H1 (cell line): ENCODE data around the gene CHST2. TPM values are rescaled to one million over a fixed set of nuclear protein-coding genes. Genes with fewer than 3 reads are reported as not detected.

ENCODE experiments used
- CTCF ChIA-PET: fragments of 300-600 bp; sonication (Branson Sonifier 250); formaldehyde crosslinking; loops from one replicate; lab custom pipeline; 2021; ENCODE audit not compliant: partially characterized antibody; lab: Charles Lee
- POLR2A ChIA-PET: fragments of 300-600 bp; sonication (Branson Sonifier 250); formaldehyde crosslinking; loops from one replicate; lab custom pipeline; 2021; ENCODE audit warnings: inconsistent platforms; ENCODE audit not compliant: partially characterized antibody; lab: Charles Lee
- DNase-seq, 2 experiments: peaks; one replicate each; pipeline versions ENCODE4 v3.0.0 to v3.0.0-alpha.2; 2010 to 2022; ENCODE audit warnings: low spot score in 2 of 2, low read depth in 1 of 2, mixed read lengths in 1 of 2
- FAIRE-seq: peaks from 2 replicates; lab custom pipeline; 2011; peaks lifted over from hg19 to GRCh38; lab: Jason Lieb, UNC
- H2AFZ ChIP-seq: 2 replicates; pipeline ENCODE4 v1.8.1; 2012; ENCODE audit warnings: low read length, inconsistent platforms
- H2AK5ac ChIP-seq: 2 replicates; pipeline ENCODE4 v1.6.1; 2013; ENCODE audit warnings: low read depth, low read length
- H2BK120ac ChIP-seq: replicated peaks from 2 replicates; pipeline ENCODE3; 2013; ENCODE audit warnings: low read depth, low read length, inconsistent platforms
- H2BK12ac ChIP-seq: 2 replicates; pipeline ENCODE4 v1.6.1; 2013; ENCODE audit warnings: low read depth, low read length
- H2BK15ac ChIP-seq: 2 replicates; pipeline ENCODE4 v1.6.1; 2013; ENCODE audit warnings: low read length
- H2BK20ac ChIP-seq: 2 replicates; pipeline ENCODE4 v1.6.1; 2013; ENCODE audit warnings: low read length
- H2BK5ac ChIP-seq: 2 replicates; pipeline ENCODE4 v1.6.1; 2013; ENCODE audit warnings: low read depth, low read length
- H3K14ac ChIP-seq: 2 replicates; pipeline ENCODE4 v1.6.1; 2013; ENCODE audit warnings: inconsistent platforms; ENCODE audit not compliant: insufficient read length
- H3K18ac ChIP-seq: 2 replicates; pipeline ENCODE4 v1.6.1; 2013; ENCODE audit warnings: low read length; ENCODE audit errors: extremely low read depth
- H3K23ac ChIP-seq: 2 replicates; pipeline ENCODE4 v1.6.1; 2013; ENCODE audit warnings: inconsistent platforms; ENCODE audit not compliant: insufficient read length
- H3K23me2 ChIP-seq: 2 replicates; pipeline ENCODE4 v1.6.1; 2013; ENCODE audit warnings: low read depth, low read length
- H3K27ac ChIP-seq: 2 replicates; pipeline ENCODE4 v1.6.1; 2011; ENCODE audit warnings: low read depth, low read length, inconsistent platforms
- H3K27me3 ChIP-seq, 4 experiments: replicated peaks in 1 of 4; 1 replicate in 1 of 4; 2 replicates in 3 of 4; pipeline versions ENCODE4 v1.6.1 to v1.8.1; 2011 to 2013; ENCODE audit warnings: low read length in 3 of 4, mild to moderate bottlenecking in 3 of 4, inconsistent platforms in 2 of 4, mixed read lengths in 2 of 4, moderate library complexity in 1 of 4; ENCODE audit not compliant: control insufficient read depth in 3 of 4, insufficient read depth in 3 of 4; ENCODE audit errors: extremely low read depth in 1 of 4
- H3K36me3 ChIP-seq, 4 experiments: 2 replicates each; pipeline versions ENCODE4 v1.6.1 to v1.8.1; 2011 to 2013; ENCODE audit warnings: mild to moderate bottlenecking in 4 of 4, low read length in 3 of 4, moderate library complexity in 2 of 4, control low read depth in 1 of 4, inconsistent platforms in 1 of 4; ENCODE audit not compliant: insufficient read depth in 4 of 4, control insufficient read depth in 2 of 4
- H3K4ac ChIP-seq: replicated peaks from 2 replicates; pipeline ENCODE3; 2013; ENCODE audit warnings: low read length, low read depth, mixed read lengths, inconsistent platforms; ENCODE audit not compliant: insufficient read length
- H3K4me1 ChIP-seq, 4 experiments: replicated peaks in 1 of 4; 1 replicate in 1 of 4; 2 replicates in 3 of 4; pipeline versions ENCODE4 v1.6.1 to v1.8.1; 2011 to 2013; ENCODE audit warnings: low read length in 3 of 4, inconsistent platforms in 2 of 4, mixed read lengths in 1 of 4; ENCODE audit not compliant: insufficient read depth in 4 of 4, control insufficient read depth in 3 of 4
- H3K4me2 ChIP-seq, 2 experiments: 2 replicates each; pipeline versions ENCODE4 v1.6.1 to v1.8.1; 2011 to 2013; ENCODE audit warnings: low read depth in 2 of 2, low read length in 2 of 2, control low read depth in 1 of 2, inconsistent platforms in 1 of 2, mild to moderate bottlenecking in 1 of 2; ENCODE audit not compliant: insufficient read depth in 1 of 2
- H3K4me3 ChIP-seq, 4 experiments: fragments of 200-600, 300-600 bp in 1 of 4; sonication (generic), shearing (Covaris generic), sonication (Bioruptor Twin) in 1 of 4; 2 replicates each; pipeline versions ENCODE4 v1.5.1 to v1.8.1; 2011 to 2016; ENCODE audit warnings: low read length in 4 of 4, low read depth in 3 of 4, control low read depth in 2 of 4, inconsistent platforms in 2 of 4, mild to moderate bottlenecking in 2 of 4, mixed read lengths in 1 of 4, moderate library complexity in 1 of 4; ENCODE audit not compliant: insufficient read depth in 2 of 4; ENCODE audit errors: extremely low read depth in 1 of 4
- H3K56ac ChIP-seq: replicated peaks from 2 replicates; pipeline ENCODE3; 2013; ENCODE audit warnings: low read depth, mild to moderate bottlenecking, mixed read lengths, low read length, inconsistent platforms; ENCODE audit not compliant: insufficient read length
- H3K79me1 ChIP-seq: 2 replicates; pipeline ENCODE4 v1.6.1; 2013; ENCODE audit warnings: low read depth, low read length, control low read depth
- H3K79me2 ChIP-seq, 2 experiments: 2 replicates each; pipeline versions ENCODE4 v1.6.1 to v1.8.1; 2012 to 2013; ENCODE audit warnings: low read length in 2 of 2, mild to moderate bottlenecking in 2 of 2, inconsistent platforms in 1 of 2; ENCODE audit not compliant: insufficient read depth in 2 of 2, control insufficient read depth in 1 of 2
- H3K9ac ChIP-seq, 4 experiments: replicated peaks in 1 of 4; 1 replicate in 1 of 4; 2 replicates in 3 of 4; pipeline versions ENCODE4 v1.6.1 to v1.8.1; 2011 to 2013; ENCODE audit warnings: low read depth in 3 of 4, low read length in 3 of 4, control low read depth in 2 of 4, mild to moderate bottlenecking in 2 of 4, moderate library complexity in 2 of 4, inconsistent platforms in 1 of 4; ENCODE audit errors: extremely low read depth in 1 of 4
- H3K9me3 ChIP-seq, 2 experiments: 2 replicates each; pipeline versions ENCODE4 v1.6.1 to v1.8.1; 2012 to 2013; ENCODE audit warnings: mild to moderate bottlenecking in 2 of 2, moderate library complexity in 2 of 2, control low read depth in 1 of 2, inconsistent platforms in 1 of 2, low read depth in 1 of 2, low read length in 1 of 2, mixed read lengths in 1 of 2; ENCODE audit not compliant: insufficient read depth in 2 of 2
- H4K20me1 ChIP-seq, 2 experiments: replicated peaks in 1 of 2; 2 replicates each; pipeline versions ENCODE3 to v1.8.1; 2011 to 2013; ENCODE audit warnings: inconsistent platforms in 2 of 2, low read length in 2 of 2, mild to moderate bottlenecking in 1 of 2; ENCODE audit not compliant: insufficient read depth in 2 of 2, control insufficient read depth in 1 of 2
- H4K5ac ChIP-seq: 2 replicates; pipeline ENCODE4 v1.6.1; 2013; ENCODE audit warnings: low read length, low read depth, mixed read lengths, inconsistent platforms; ENCODE audit not compliant: insufficient read length
- H4K8ac ChIP-seq: 2 replicates; pipeline ENCODE4 v1.8.0; 2013; ENCODE audit warnings: mild to moderate bottlenecking, moderate library complexity, low read length, inconsistent platforms; ENCODE audit not compliant: insufficient read depth; ENCODE audit errors: extremely low read depth
- H4K91ac ChIP-seq: replicated peaks from 2 replicates; pipeline ENCODE3; 2013; ENCODE audit warnings: low read length, mixed read lengths, inconsistent platforms; ENCODE audit not compliant: insufficient read length
- BRCA1 ChIP-seq: IDR thresholded peaks from 2 replicates; pipeline ENCODE4 v1.6.1; 2012; ENCODE audit warnings: low read depth, low read length, improper control_type of control experiment
- NRF1 ChIP-seq: IDR thresholded peaks from 2 replicates; pipeline ENCODE4 v1.6.1; 2011; ENCODE audit warnings: mild to moderate bottlenecking, low read depth, low read length, improper control_type of control experiment
- RXRA ChIP-seq: IDR thresholded peaks from 2 replicates; pipeline ENCODE4 v1.6.1; 2011; ENCODE audit warnings: low read depth, mild to moderate bottlenecking, low read length, moderate library complexity; ENCODE audit not compliant: insufficient read depth
- WGBS, 2 experiments: shearing (Covaris generic) in 1 of 2; methylation state at CpG; one replicate each; pipeline versions ENCODE4 v1.1.6 to v1.1.7; 2013 to 2015; ENCODE audit warnings: low lambda C conversion rate in 2 of 2, mixed read lengths in 2 of 2, inconsistent platforms in 1 of 2, low coverage in 1 of 2, missing lambda C conversion rate in 1 of 2; ENCODE audit not compliant: insufficient replicate concordance in 2 of 2, insufficient coverage in 1 of 2, insufficient read length in 1 of 2; ENCODE audit errors: extremely low coverage in 1 of 2, missing lambda C conversion rate in 1 of 2; 5-methylcytosine and 5-hydroxymethylcytosine counted together
- polyA plus RNA-seq, 7 experiments: library from polyadenylated mRNA; depleted of rRNA in 3 of 7; stranded (reverse) in 5 of 7; unstranded in 2 of 7; fragments of >200 nt in 5 of 7; fragments of 200-250 nt in 2 of 7; gene quantifications; 1 replicate in 5 of 7; 2 replicates in 1 of 7; 4 replicates in 1 of 7; pipeline versions ENCODE4 v1.2.1 to v1.2.3, GENCODE V29; 2011 to 2013; ENCODE audit warnings: missing spikeins in 2 of 7, mixed read lengths in 2 of 7
- total RNA-seq: library from RNA; stranded (reverse); fragmentation: NEBNext Ultra II Directional; extraction: Animal tissue kit (Norgen Biotek cat#: 25700); gene quantifications from 2 replicates; pipeline ENCODE4 v1.2.1, GENCODE V29; 2021

Gene CHST2
- total and polyA plus RNA-seq, 2 of the 8 experiments (the other 6 are each of a cell fraction or from before 2014, with no cell fraction given) = 3.2 to 15.1 TPM

DNA sequence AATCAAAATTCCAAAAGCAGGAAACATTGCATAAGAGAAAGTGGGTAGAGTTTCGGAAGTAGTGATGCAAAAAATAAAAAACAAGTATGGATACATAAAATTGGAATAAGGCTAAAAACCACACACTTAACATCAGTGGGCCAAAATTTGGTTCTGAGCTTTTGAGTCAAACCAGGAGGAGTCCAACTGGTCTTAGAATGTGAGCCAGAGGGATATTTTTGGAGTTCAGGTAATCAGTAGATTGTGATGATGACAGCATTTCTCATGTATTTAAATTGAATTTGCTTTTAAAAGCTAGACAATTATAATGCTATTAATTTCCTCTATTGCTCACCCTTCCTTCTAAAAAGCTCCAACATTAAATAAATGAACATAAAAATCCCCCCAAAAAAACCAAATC is 38.2 kb upstream of the CHST2 start:
- no peak overlapping the region for H2AK5ac ChIP-seq
- no peak for FAIRE-seq
- no peak overlapping the region for H4K5ac ChIP-seq
- no peak overlapping the region for H4K8ac ChIP-seq
- H4K20me1 ChIP-seq = no peaks in the 10 kb centered on the region
- H3K14ac ChIP-seq = no peak overlapping the region
- no peak overlapping the region for H2BK120ac ChIP-seq
- no peak overlapping the region for H3K4me3 ChIP-seq
- H3K9me3 ChIP-seq = peaks cover 0 to 14% of the 10 kb centered on the region in 2 experiments; a peak in 2 of 4 replicates
- no peak overlapping the region for H3K18ac ChIP-seq
- H3K79me1 ChIP-seq = no peaks in the 10 kb centered on the region
- no peak overlapping the region for H2BK12ac ChIP-seq
- H3K27ac ChIP-seq = no peak overlapping the region
- no peaks in the 10 kb centered on the region; a peak in 1 of 7 replicates for H3K4me1 ChIP-seq
- H3K9ac ChIP-seq = no peak overlapping the region
- no peaks in the 10 kb centered on the region for H3K23me2 ChIP-seq
- no peak overlapping the region for H3K56ac ChIP-seq
- no peaks in the 10 kb centered on the region; a peak in 1 of 8 replicates for H3K36me3 ChIP-seq
- no peak for DNase-seq
- H2BK5ac ChIP-seq = no peak overlapping the region
- no peaks in the 10 kb centered on the region for H3K27me3 ChIP-seq
- H4K91ac ChIP-seq = no peak overlapping the region
- H3K23ac ChIP-seq = no peak overlapping the region
- H2AFZ ChIP-seq = no peak overlapping the region
- H2BK15ac ChIP-seq = no peak overlapping the region
- 95% methylated on average over 1 of the region's 1 CpG; no CpG with 5 or more reads in 1 of the 2 experiments for WGBS, 2 experiments
- no peaks in the 10 kb centered on the region for H3K79me2 ChIP-seq
- CTCF ChIA-PET = interaction anchor here (0.7 to 3.3 kb wide), 3 partner anchors 10 to 568 kb away, joined by 3 to 16 read pairs (median 3); no protein-coding TSS in a partner anchor
- H3K4me2 ChIP-seq = no peak overlapping the region
- no peak overlapping the region for H2BK20ac ChIP-seq
- POLR2A ChIA-PET = interaction anchor here (0.6 kb wide), 1 partner anchor 435 kb away, joined by 3 read pairs; no protein-coding TSS in a partner anchor
- no peak overlapping the region for H3K4ac ChIP-seq
- no peak for TF ChIP-seq RXRA
- no peak for TF ChIP-seq NRF1
- TF ChIP-seq BRCA1 = no peak
